NCI-H128 (cell line): Measurements from ENCODE around the gene ABT1.

Experiments used
- DNase-seq: peaks from one replicate; lab custom pipeline; 2025; ENCODE audit not compliant: unreplicated experiment; lab: John Stamatoyannopoulos, UW

ABT1 gene

GRCh38 chr6:26571592-26572296 lies 25.0 kb upstream of the ABT1 start:
- no peak for DNase-seq

GRCh38 chr6:26575494-26575939 lies 21.2 kb upstream of the ABT1 start:
- DNase-seq = no peak

GRCh38 chr6:26576407-26576843 lies 20.3 kb upstream of the ABT1 start:
- DNase-seq = no peak

GRCh38 chr6:26576929-26577719 lies 19.6 kb upstream of the ABT1 start:
- DNase-seq = no peak

GRCh38 chr6:26577720-26578072 lies 19.1 kb upstream of the ABT1 start:
- no peak for DNase-seq

GRCh38 chr6:26578279-26578678 lies 18.5 kb upstream of the ABT1 start:
- DNase-seq = no peak

- DNase-seq = no peak
These were observed 18.0 kb upstream of the ABT1 start for GRCh38 chr6:26578741-26579140.

- no peak for DNase-seq
These were observed 15.4 kb upstream of the ABT1 start for GRCh38 chr6:26581164-26581915.

GRCh38 chr6:26588965-26589364 lies 7.8 kb upstream of the ABT1 start:
- no peak for DNase-seq

GRCh38 chr6:26592649-26593048 lies 4.1 kb upstream of the ABT1 start:
- DNase-seq = no peak

GRCh38 chr6:26593278-26594130 lies 3.2 kb upstream of the ABT1 start:
- DNase-seq = no peak

- DNase-seq = no peak
These were observed 2.6 kb upstream of the ABT1 start for GRCh38 chr6:26594131-26594498.

- DNase-seq = no peak
These were observed 1.8 kb upstream of the ABT1 start for GRCh38 chr6:26594730-26595632.

GRCh38 chr6:26595669-26596269 lies 984 bp upstream of the ABT1 start:
- DNase-seq = peak; percentile 83

- no peak for DNase-seq
These were observed 625 bp downstream of the ABT1 start for GRCh38 chr6:26597389-26597766.

GRCh38 chr6:26597821-26598220 lies 1.1 kb downstream of the ABT1 start:
- DNase-seq = no peak

- DNase-seq = no peak
These were observed 1.5 kb downstream of the ABT1 start for GRCh38 chr6:26598267-26598666.

- no peak for DNase-seq
These were observed 2.4 kb downstream of the ABT1 start for GRCh38 chr6:26599134-26599533.

- DNase-seq = no peak
These were observed 2.8 kb downstream of the ABT1 start for GRCh38 chr6:26599591-26599990.

- no peak for DNase-seq
These were observed 4.0 kb downstream of the ABT1 start for GRCh38 chr6:26600759-26601158.
